Neural cell (in vitro differentiated cells): ENCODE measurements around the gene HDAC4. TPM values are rescaled to one million over a fixed set of nuclear protein-coding genes. Genes with fewer than 3 reads are reported as not detected.

Source experiments
- H2AFZ ChIP-seq: fragments of 200-600, 300-800 bp; sonication (generic), shearing (Covaris generic); 2 replicates; pipeline ENCODE4 v1.6.0; 2014; ENCODE audit warnings: low read depth, mild to moderate bottlenecking, antibody characterized with exemption, low read length, moderate library complexity
- H3F3A ChIP-seq: fragments of 200-600 bp; shearing (Covaris generic); 2 replicates; pipeline ENCODE4 v1.6.1; 2016; ENCODE audit warnings: mild to moderate bottlenecking, moderate library complexity, mixed read lengths, antibody characterized with exemption, low read length; ENCODE audit not compliant: insufficient read depth, poor library complexity, severe bottlenecking
- H3K27ac ChIP-seq: fragments of 200-600, 300-800 bp; sonication (generic), shearing (Covaris generic); 2 replicates; pipeline ENCODE4 v1.5.1; 2014; ENCODE audit warnings: mild to moderate bottlenecking, low read length, moderate library complexity
- H3K27me3 ChIP-seq: fragments of 300-800, 200-600 bp; sonication (generic), shearing (Covaris generic); 2 replicates; pipeline ENCODE4 v1.6.0; 2014; ENCODE audit warnings: mild to moderate bottlenecking, low read depth, low read length, moderate library complexity; ENCODE audit not compliant: insufficient read depth
- H3K36me3 ChIP-seq: fragments of 300-800, 200-600 bp; sonication (generic), shearing (Covaris generic); 2 replicates; pipeline ENCODE4 v1.5.1; 2014; ENCODE audit warnings: mild to moderate bottlenecking, antibody characterized with exemption, low read length, moderate library complexity; ENCODE audit not compliant: insufficient read depth
- H3K4me2 ChIP-seq: fragments of 300-800, 200-600 bp; sonication (generic), shearing (Covaris generic); 2 replicates; pipeline ENCODE4 v1.6.0; 2014; ENCODE audit warnings: mild to moderate bottlenecking, low read length
- H3K4me3 ChIP-seq: fragments of 300-800, 200-600 bp; sonication (generic), shearing (Covaris generic); 2 replicates; pipeline ENCODE4 v1.5.1; 2014; ENCODE audit warnings: mild to moderate bottlenecking, low read length, moderate library complexity
- H3K79me2 ChIP-seq: fragments of 200-600 bp; shearing (Covaris generic); replicated peaks from 2 replicates; pipeline ENCODE4 v1.6.0; 2014; ENCODE audit warnings: mild to moderate bottlenecking, low read length, moderate library complexity; ENCODE audit not compliant: insufficient read depth
- H3K9ac ChIP-seq: fragments of 300-800, 200-600 bp; sonication (generic), shearing (Covaris generic); 2 replicates; pipeline ENCODE4 v1.6.1; 2016; ENCODE audit warnings: mild to moderate bottlenecking, low read length, mixed read lengths
- H3K9me2 ChIP-seq: fragments of 200-600 bp; shearing (Covaris generic); 2 replicates; pipeline ENCODE4 v1.6.1; 2016; ENCODE audit warnings: mild to moderate bottlenecking, low read length, mixed read lengths; ENCODE audit not compliant: insufficient read depth
- H3K9me3 ChIP-seq: fragments of 200-600, 300-800 bp; sonication (generic), shearing (Covaris generic); 2 replicates; pipeline ENCODE4 v1.6.1; 2016; ENCODE audit warnings: mild to moderate bottlenecking, mixed run types, low read length, moderate library complexity, mixed read lengths
- H4K20me1 ChIP-seq: fragments of 200-600 bp; shearing (Covaris generic); 2 replicates; pipeline ENCODE4 v1.6.1; 2016; ENCODE audit warnings: mild to moderate bottlenecking, mixed run types; ENCODE audit not compliant: insufficient read depth
- CTCF ChIP-seq: fragments of 450-650 bp; IDR thresholded peaks from 2 replicates; pipeline ENCODE4 v1.5.1; 2014; ENCODE audit warnings: antibody characterized with exemption, mild to moderate bottlenecking, moderate library complexity; ENCODE audit not compliant: poor library complexity, severe bottlenecking
- EP300 ChIP-seq: fragments of 450-650 bp; conservative IDR thresholded peaks from 2 replicates; pipeline ENCODE4 v1.6.1; 2014; ENCODE audit warnings: antibody characterized with exemption, mild to moderate bottlenecking, moderate library complexity; ENCODE audit not compliant: poor library complexity, severe bottlenecking
- EZH2 ChIP-seq: fragments of 200-600, 300-800 bp; shearing (Covaris generic), sonication (generic); IDR thresholded peaks from 2 replicates; pipeline ENCODE4 v1.6.1; 2014; ENCODE audit warnings: antibody characterized with exemption, low read length, borderline replicate concordance, mild to moderate bottlenecking; ENCODE audit not compliant: insufficient read depth, poor library complexity, severe bottlenecking
- MXI1 ChIP-seq: fragments of 450-650 bp; conservative IDR thresholded peaks from 2 replicates; pipeline ENCODE4 v1.6.1; 2014; ENCODE audit warnings: antibody characterized with exemption, mild to moderate bottlenecking; ENCODE audit not compliant: poor library complexity, severe bottlenecking
- POLR2AphosphoS5 ChIP-seq: IDR thresholded peaks from 2 replicates; pipeline ENCODE4 v1.6.1; 2012
- RAD21 ChIP-seq: fragments of 450-650 bp; conservative IDR thresholded peaks from 2 replicates; pipeline ENCODE4 v1.6.1; 2014; ENCODE audit warnings: antibody characterized with exemption, mild to moderate bottlenecking, moderate library complexity
- REST ChIP-seq: IDR thresholded peaks from 2 replicates; pipeline ENCODE4 v1.6.1; 2012; ENCODE audit warnings: borderline replicate concordance
- SMC3 ChIP-seq: fragments of 450-650 bp; conservative IDR thresholded peaks from 2 replicates; pipeline ENCODE4 v1.6.1; 2014; ENCODE audit warnings: antibody characterized with exemption, mild to moderate bottlenecking, moderate library complexity; ENCODE audit not compliant: poor library complexity
- polyA plus RNA-seq: library from polyadenylated mRNA; depleted of rRNA; stranded (reverse); fragments of >200 nt; gene quantifications from 2 replicates; pipeline ENCODE4 v1.2.3, GENCODE V29; 2014

HDAC4 gene
- polyA plus RNA-seq, 1 donor from 2014 or later = 3.4 TPM

- Histone ChIP-seq H2AFZ (no peak overlapping the region), H3K27me3 (no peaks in the 10 kb centered on the region), H3K79me2 (peaks cover 7% of the 10 kb centered on the region), H3F3A (no peaks in the 10 kb centered on the region), H4K20me1 (no peaks in the 10 kb centered on the region), H3K9me2 (no peaks in the 10 kb centered on the region), H3K36me3 (no peaks in the 10 kb centered on the region), H3K4me2 (no peak overlapping the region), H3K4me3 (no peak overlapping the region), H3K27ac (no peak overlapping the region), H3K9ac (no peak overlapping the region), H3K9me3 (no peaks in the 10 kb centered on the region)
- TF ChIP-seq SMC3 = no peak
- TF ChIP-seq MXI1 = no peak
Observed at GRCh38 chr2:239341840-239342239, 59.0 kb downstream of the HDAC4 start.

- Histone ChIP-seq H3K79me2 (peaks cover 7% of the 10 kb centered on the region), H3K36me3 (no peaks in the 10 kb centered on the region), H4K20me1 (no peaks in the 10 kb centered on the region), H3K4me3 (no peak overlapping the region), H3K27me3 (no peaks in the 10 kb centered on the region), H3F3A (no peaks in the 10 kb centered on the region), H3K4me2 (no peak overlapping the region), H3K9ac (no peak overlapping the region), H3K9me3 (no peaks in the 10 kb centered on the region), H2AFZ (no peak overlapping the region), H3K27ac (no peak overlapping the region), H3K9me2 (no peaks in the 10 kb centered on the region)
- TF ChIP-seq MXI1 = no peak
- no peak for TF ChIP-seq POLR2AphosphoS5
- TF ChIP-seq CTCF = no peak
- no peak for TF ChIP-seq EZH2
- TF ChIP-seq RAD21 = no peak
- no peak for TF ChIP-seq EP300
- no peak for TF ChIP-seq REST
Observed at GRCh38 chr2:239341146-239341732, 59.6 kb downstream of the HDAC4 start.
